ENCODE measurements around the gene GATAD2A.

- no peak for TF ChIP-seq CTCF (IDR thresholded peaks at IDR 0.05; ENCODE audit: insufficient read depth, low read length)
- TF ChIP-seq GABPA (IDR thresholded peaks at IDR 0.05; ENCODE audit: low read depth), result no peak
Observed at GRCh38 chr19:19500975-19501644, 95.6 kb downstream of the GATAD2A start.
